Left lung (tissue), 10 donors: Measurements from ENCODE around the gene TCEA2. TPM values are rescaled to one million over a fixed set of nuclear protein-coding genes. Genes with fewer than 3 reads are reported as not detected.
"Not testable (repeated sequence)": the region's sequence is repeated elsewhere in the genome, so short reads cannot be mapped to it uniquely, and the experiment has no call there.

ENCODE experiments used
- ATAC-seq: fragments of 200-7000 bp; cut with Tn5 transposase; one replicate; pipeline ENCODE4 v1.9.1; 2020; ENCODE audit warnings: moderate library complexity
- DNase-seq, 4 donors: peaks; one replicate each; pipeline ENCODE4 v3.0.0-alpha.2; 2013 to 2020
- H3K27ac ChIP-seq, 2 donors: fragments of 200-600 bp; sonication (generic) in 1 of 2; one replicate each; pipeline versions ENCODE4 v1.5.0 to v1.8.0; 2020 to 2021
- H3K27me3 ChIP-seq, 2 donors: fragments of 200-600 bp; sonication (generic) in 1 of 2; one replicate each; pipeline versions ENCODE4 v1.5.0 to v1.8.0; 2020 to 2021
- H3K36me3 ChIP-seq, 2 donors: fragments of 200-600 bp; sonication (generic) in 1 of 2; one replicate each; pipeline versions ENCODE4 v1.5.0 to v1.8.0; 2020 to 2021
- H3K4me1 ChIP-seq, 2 donors: fragments of 200-600 bp; one replicate each; pipeline ENCODE4 v1.8.0; 2021
- H3K4me3 ChIP-seq, 2 donors: fragments of 200-600 bp; sonication (generic) in 1 of 2; one replicate each; pipeline versions ENCODE4 v1.5.0 to v1.8.0; 2020 to 2021; ENCODE audit warnings: mild to moderate bottlenecking in 1 of 2
- H3K9me3 ChIP-seq, 2 donors: fragments of 200-600 bp; sonication (generic) in 1 of 2; one replicate each; pipeline versions ENCODE4 v1.5.0 to v1.8.0; 2020 to 2021
- CTCF ChIP-seq, 2 donors: fragments of 200-600 bp; sonication (generic) in 1 of 2; IDR thresholded peaks; one replicate each; pipeline versions ENCODE4 v1.5.0 to v1.8.0; 2021; ENCODE audit warnings: antibody characterized with exemption in 2 of 2
- intact Hi-C, 2 donors: fragments of 100-400 bp; cut with DNase I; formaldehyde crosslinking; loops; one replicate each; pipeline versions ENCODE4 v1.11.2 to v1.14.2; 2022
- microRNA-seq, 2 donors: library from miRNA; unstranded; fragments of <30 nt; microRNA quantifications; one replicate each; pipeline ENCODE4, GENCODE V29; 2019
- polyA plus RNA-seq, 6 donors: library from polyadenylated mRNA; unstranded; fragments of 120-200 nt; gene quantifications; one replicate each; pipeline ENCODE4 v1.2.1, GENCODE V29; 2013; ENCODE audit not compliant: insufficient read length in 6 of 6
- total RNA-seq, 2 donors: library from RNA; stranded (reverse); fragmentation: NEBNext Ultra II Directional; extraction: Animal tissue kit (Norgen Biotek cat#: 25700); gene quantifications; one replicate each; pipeline ENCODE4 v1.2.1, GENCODE V29; 2021
- donor health status: DM: no; HTN: yes; CAD: no.
- donor health status: DM: no; HTN: no; CAD: no.

TCEA2 gene
- total and polyA plus RNA-seq, 8 donors = 31.2 to 93.0 (median 75.9) TPM

- H3K27ac ChIP-seq = no peak overlapping the region
- ATAC-seq (no peak), DNase-seq (peak in 2 of 4 donors; percentile 22 to 63)
- H3K27me3 ChIP-seq = peaks cover 0 to 11% of the 10 kb centered on the region in 2 donors
- H3K36me3 ChIP-seq = no peaks in the 10 kb centered on the region
- H3K9me3 ChIP-seq = no peaks in the 10 kb centered on the region
- intact Hi-C loops = no loop called here
- H3K4me3 ChIP-seq = no peak overlapping the region
- TF ChIP-seq CTCF (IDR thresholded peaks at IDR 0.05) = no peak
- peaks cover 0 to 11% of the 10 kb centered on the region in 2 donors for H3K4me1 ChIP-seq
These were observed 53.8 kb downstream of the TCEA2 start for GRCh38 chr20:64116541-64117431.

GRCh38 chr20:64117432-64117777, 54.4 kb downstream of the TCEA2 start:
- H3K4me3 ChIP-seq, H3K27ac ChIP-seq, DNase-seq, ATAC-seq, H3K9me3 ChIP-seq, H3K36me3 ChIP-seq, intact Hi-C loops: not testable (repeated sequence)
- Histone ChIP-seq H3K27me3 (peaks cover 0 to 17% of the 10 kb centered on the region in 2 donors), H3K4me1 (peaks cover 0 to 11% of the 10 kb centered on the region in 2 donors)

GRCh38 chr20:64119301-64119680, 56.3 kb downstream of the TCEA2 start:
- no peak for TF ChIP-seq CTCF (IDR thresholded peaks at IDR 0.05)
- intact Hi-C loops = no loop called here
- no peaks in the 10 kb centered on the region for H3K36me3 ChIP-seq
- H3K9me3 ChIP-seq = no peaks in the 10 kb centered on the region
- H3K27ac ChIP-seq = no peak overlapping the region
- ATAC-seq = no peak
- H3K27me3 ChIP-seq = peaks cover 0 to 17% of the 10 kb centered on the region in 2 donors
- peak in 2 of 4 donors; percentile 12 to 30 for DNase-seq
- H3K4me1 ChIP-seq = peaks cover 0 to 11% of the 10 kb centered on the region in 2 donors
- no peak overlapping the region for H3K4me3 ChIP-seq

DNA sequence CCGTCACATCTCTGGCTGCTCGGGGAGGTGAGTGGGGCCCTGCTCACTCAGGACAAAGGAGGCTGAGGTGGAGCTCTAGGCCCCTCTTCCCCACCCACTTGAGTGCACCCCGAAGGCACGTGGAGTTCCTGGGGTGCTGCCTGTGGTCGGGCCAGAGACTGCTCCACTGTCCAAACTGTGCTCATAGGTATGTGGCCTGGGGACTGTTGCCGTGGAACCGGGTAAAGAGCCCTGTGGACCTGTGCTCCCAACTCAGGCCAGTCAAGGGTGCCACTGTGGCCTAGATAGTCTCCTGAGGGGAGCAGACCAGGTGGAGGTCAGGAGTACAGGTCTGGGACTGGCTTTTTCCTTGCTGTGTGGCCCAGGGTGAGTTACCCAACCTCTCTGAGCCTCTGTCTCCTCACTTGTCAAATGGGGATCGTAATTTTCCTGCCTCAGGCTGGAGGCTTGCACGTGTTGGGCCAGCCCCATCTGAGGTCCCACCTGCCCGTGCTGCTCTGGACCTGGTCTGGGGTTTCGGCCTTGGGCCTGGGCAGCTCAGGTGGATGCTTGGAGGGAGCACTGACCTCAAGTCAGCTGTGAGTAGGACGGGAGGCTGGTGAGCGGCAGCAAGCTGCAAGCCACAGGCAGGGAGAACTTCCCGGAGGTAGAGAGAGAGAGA, 56.8 kb downstream of the TCEA2 start:
- ATAC-seq = no peak
- Histone ChIP-seq H3K27ac (no peak overlapping the region), H3K27me3 (peaks cover 0 to 17% of the 10 kb centered on the region in 2 donors), H3K36me3 (no peaks in the 10 kb centered on the region), H3K9me3 (no peaks in the 10 kb centered on the region), H3K4me1 (peaks cover 0 to 11% of the 10 kb centered on the region in 2 donors), H3K4me3 (no peak overlapping the region)
- peak in 2 of 4 donors; percentile 29 to 47 for DNase-seq
- intact Hi-C loops = no loop called here
- no peak for TF ChIP-seq CTCF (IDR thresholded peaks at IDR 0.05)

DNA sequence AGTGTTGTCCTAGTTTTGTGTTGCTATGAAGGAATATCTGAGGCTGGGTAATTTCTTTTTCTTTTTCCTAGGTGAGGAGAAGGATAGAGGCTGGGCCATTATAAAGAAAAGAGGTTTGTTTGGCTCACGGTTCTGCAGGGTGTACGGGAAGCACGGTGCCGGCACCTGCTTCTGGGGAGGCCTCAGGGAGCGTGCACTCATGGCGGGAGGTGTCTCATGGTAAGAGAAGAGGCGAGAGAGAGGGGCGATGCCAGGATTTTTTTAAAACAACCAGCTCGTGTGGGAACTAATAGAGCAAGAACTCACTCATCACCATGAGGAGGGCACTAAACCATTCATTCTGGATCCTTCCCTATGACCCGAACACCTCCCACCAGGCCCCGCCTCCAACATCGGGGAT, 58.6 kb downstream of the TCEA2 start:
- no peak overlapping the region for H3K27ac ChIP-seq
- no peak overlapping the region for H3K4me3 ChIP-seq
- H3K36me3 ChIP-seq = no peaks in the 10 kb centered on the region
- ATAC-seq (no peak), DNase-seq (peak in 2 of 4 donors; percentile 4 to 30)
- peaks cover 0 to 17% of the 10 kb centered on the region in 2 donors for H3K27me3 ChIP-seq
- no peaks in the 10 kb centered on the region for H3K9me3 ChIP-seq
- H3K4me1 ChIP-seq = peaks cover 0 to 11% of the 10 kb centered on the region in 2 donors
- no peak for TF ChIP-seq CTCF (IDR thresholded peaks at IDR 0.05)
- intact Hi-C loops = no loop called here

Small RNA genes lying within 50 kb of the gene (microRNA-seq; reads per million reads assigned to microRNA genes)
- 0.96 to 3.2 reads per million in 2 donors for gene MIR6813

Other genes starting within 250 kb of the TCEA2 start
- gene ZBTB46, start 231.9 kb upstream of the TCEA2 start, total RNA-seq = 10 to 100 TPM in 1 of 2 donors, 1 to 10 TPM in 1; 9.2 to 11.3 TPM
- 10 to 100 TPM in 4 of 6 donors, 1 to 10 TPM in 2; 9.4 to 16.3 (median 12.4) TPM for gene ZBTB46, start 231.9 kb upstream of the TCEA2 start, polyA plus RNA-seq
- under 1 TPM in 1 of 2 donors, not detected in 1; 0.18 TPM for gene ABHD16B, start 201.7 kb upstream of the TCEA2 start, total RNA-seq
- gene ABHD16B, start 201.7 kb upstream of the TCEA2 start, polyA plus RNA-seq = not detected
- 100 to 1,000 TPM; 105 to 116 TPM for gene TPD52L2, start 197.9 kb upstream of the TCEA2 start, total RNA-seq
- gene TPD52L2, start 197.9 kb upstream of the TCEA2 start, polyA plus RNA-seq = 10 to 100 TPM; 82.6 to 95.5 (median 85.9) TPM
- 10 to 100 TPM; 39.9 to 59.5 TPM for gene DNAJC5, start 168.1 kb upstream of the TCEA2 start, total RNA-seq
- gene DNAJC5, start 168.1 kb upstream of the TCEA2 start, polyA plus RNA-seq = 10 to 100 TPM; 17.5 to 30.5 (median 24.3) TPM
- gene UCKL1, start 106.8 kb upstream of the TCEA2 start, total RNA-seq = 10 to 100 TPM; 26.7 to 31.6 TPM
- 10 to 100 TPM; 47.1 to 68.8 (median 60.0) TPM for gene UCKL1, start 106.8 kb upstream of the TCEA2 start, polyA plus RNA-seq
- 10 to 100 TPM; 16.4 to 16.9 TPM for gene ZNF512B, start 93.3 kb upstream of the TCEA2 start, total RNA-seq
- 10 to 100 TPM; 23.1 to 38.3 (median 30.4) TPM for gene ZNF512B, start 93.3 kb upstream of the TCEA2 start, polyA plus RNA-seq
- gene SAMD10, start 83.6 kb upstream of the TCEA2 start, total RNA-seq = 1 to 10 TPM; 4.6 to 6.0 TPM
- 10 to 100 TPM in 1 of 6 donors, 1 to 10 TPM in 5; 5.7 to 10.5 (median 8.0) TPM for gene SAMD10, start 83.6 kb upstream of the TCEA2 start, polyA plus RNA-seq
- gene PRPF6, start 82.1 kb upstream of the TCEA2 start, total RNA-seq = 10 to 100 TPM; 49.8 to 53.7 TPM
- 10 to 100 TPM; 75.1 to 85.4 (median 82.3) TPM for gene PRPF6, start 82.1 kb upstream of the TCEA2 start, polyA plus RNA-seq
- 1 to 10 TPM in 1 of 2 donors, under 1 TPM in 1; 0.76 to 1.0 TPM for gene C20orf204, start 27.0 kb upstream of the TCEA2 start, total RNA-seq
- 1 to 10 TPM in 5 of 6 donors, under 1 TPM in 1; 0.86 to 1.9 (median 1.2) TPM for gene C20orf204, start 27.0 kb upstream of the TCEA2 start, polyA plus RNA-seq
- 10 to 100 TPM; 40.3 to 69.2 TPM for gene SOX18, start 13.6 kb upstream of the TCEA2 start, total RNA-seq
- gene SOX18, start 13.6 kb upstream of the TCEA2 start, polyA plus RNA-seq = 10 to 100 TPM; 11.5 to 25.5 (median 16.7) TPM
- 10 to 100 TPM; 23.4 to 63.9 TPM for gene RGS19, start 16.3 kb downstream of the TCEA2 start, total RNA-seq
- gene RGS19, start 16.3 kb downstream of the TCEA2 start, polyA plus RNA-seq = 10 to 100 TPM in 1 of 6 donors, 1 to 10 TPM in 5; 6.3 to 13.3 (median 8.3) TPM
- gene OPRL1, start 16.9 kb downstream of the TCEA2 start, total RNA-seq = 1 to 10 TPM; 1.8 to 2.0 TPM
- 1 to 10 TPM; 1.9 to 2.5 (median 2.2) TPM for gene OPRL1, start 16.9 kb downstream of the TCEA2 start, polyA plus RNA-seq
- under 1 TPM in 1 of 2 donors, not detected in 1; 0.45 TPM for gene LKAAEAR1, start 21.2 kb downstream of the TCEA2 start, total RNA-seq
- under 1 TPM; 0.38 to 0.70 (median 0.50) TPM for gene LKAAEAR1, start 21.2 kb downstream of the TCEA2 start, polyA plus RNA-seq
- gene NPBWR2, start 44.4 kb downstream of the TCEA2 start, total RNA-seq = not detected
- not detected for gene NPBWR2, start 44.4 kb downstream of the TCEA2 start, polyA plus RNA-seq
- not detected for gene MYT1, start 101.3 kb downstream of the TCEA2 start, total RNA-seq
- gene MYT1, start 101.3 kb downstream of the TCEA2 start, polyA plus RNA-seq = under 1 TPM; 0.26 to 0.42 (median 0.32) TPM
- gene PCMTD2, start 192.6 kb downstream of the TCEA2 start, total RNA-seq = 10 to 100 TPM; 31.6 to 32.6 TPM
- gene PCMTD2, start 192.6 kb downstream of the TCEA2 start, polyA plus RNA-seq = 100 to 1,000 TPM; 110 to 163 (median 131) TPM